Upper lobe of right lung (tissue), 1 donor: ENCODE measurements around the gene ANKH. TPM values are rescaled to one million over a fixed set of nuclear protein-coding genes. Genes with fewer than 3 reads are reported as not detected.

Source experiments
- ATAC-seq: fragments of 200-7000 bp; cut with Tn5 transposase; one replicate; pipeline ENCODE4 v1.9.1; 2020; ENCODE audit warnings: mild to moderate bottlenecking, moderate library complexity
- DNase-seq: peaks from one replicate; pipeline ENCODE4 v3.0.0-alpha.2; 2020
- H3K27ac ChIP-seq: fragments of 200-600 bp; one replicate; pipeline ENCODE4 v1.8.0; 2022
- H3K27me3 ChIP-seq: fragments of 200-600 bp; one replicate; pipeline ENCODE4 v1.8.0; 2022; ENCODE audit warnings: mild to moderate bottlenecking
- H3K36me3 ChIP-seq: fragments of 200-600 bp; one replicate; pipeline ENCODE4 v1.8.0; 2022
- H3K4me1 ChIP-seq: fragments of 200-600 bp; one replicate; pipeline ENCODE4 v1.8.0; 2022
- H3K4me3 ChIP-seq: fragments of 200-600 bp; one replicate; pipeline ENCODE4 v1.8.0; 2022; ENCODE audit warnings: mild to moderate bottlenecking
- H3K9me3 ChIP-seq: fragments of 200-600 bp; one replicate; pipeline ENCODE4 v1.8.0; 2022
- intact Hi-C: fragments of 100-400 bp; cut with DNase I; formaldehyde crosslinking; loops from one replicate; pipeline ENCODE4 v1.11.0; 2022
- total RNA-seq: library from RNA; stranded (reverse); fragmentation: NEBNext Ultra II Directional; extraction: Animal tissue kit (Norgen Biotek cat#: 25700); gene quantifications from one replicate; pipeline ENCODE4 v1.2.1, GENCODE V29; 2021
- TF ChIP-seq, protein P1 (sequence below): fragments of 200-600 bp; IDR thresholded peaks from one replicate; pipeline ENCODE4 v1.8.0; 2022; ENCODE audit warnings: antibody characterized with exemption
- donor health status: DM: no; HTN: yes; CAD: no; lungs with severe emphysema.

ANKH gene
- total RNA-seq, 1 donor from 2014 or later: 67.2 TPM

DNA sequence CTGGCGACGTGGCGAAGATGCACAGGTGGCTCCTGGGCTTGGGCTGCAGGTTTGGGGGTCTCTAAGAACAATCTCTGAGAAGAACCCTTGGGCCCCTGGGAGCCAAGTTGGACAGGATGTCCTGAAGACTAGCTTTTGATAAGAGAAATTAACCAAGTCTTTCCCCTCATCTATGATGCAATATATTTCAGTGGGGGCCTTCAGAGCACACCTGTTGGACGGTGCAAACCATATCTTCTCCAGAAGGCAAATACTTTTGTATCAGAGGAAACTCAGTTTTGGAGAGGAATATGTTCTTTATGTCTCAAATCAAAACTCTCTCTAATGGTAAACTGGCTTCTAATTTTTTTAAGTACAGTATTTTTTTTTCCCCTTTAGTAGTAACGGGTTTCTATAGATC lies 178.5 kb downstream of the ANKH start:
- intact Hi-C loops: no loop called here
- no peaks in the 10 kb centered on the region for H3K9me3 ChIP-seq
- no peaks in the 10 kb centered on the region for H3K4me1 ChIP-seq
- no peak overlapping the region for H3K27ac ChIP-seq
- TF ChIP-seq, protein P1, sequence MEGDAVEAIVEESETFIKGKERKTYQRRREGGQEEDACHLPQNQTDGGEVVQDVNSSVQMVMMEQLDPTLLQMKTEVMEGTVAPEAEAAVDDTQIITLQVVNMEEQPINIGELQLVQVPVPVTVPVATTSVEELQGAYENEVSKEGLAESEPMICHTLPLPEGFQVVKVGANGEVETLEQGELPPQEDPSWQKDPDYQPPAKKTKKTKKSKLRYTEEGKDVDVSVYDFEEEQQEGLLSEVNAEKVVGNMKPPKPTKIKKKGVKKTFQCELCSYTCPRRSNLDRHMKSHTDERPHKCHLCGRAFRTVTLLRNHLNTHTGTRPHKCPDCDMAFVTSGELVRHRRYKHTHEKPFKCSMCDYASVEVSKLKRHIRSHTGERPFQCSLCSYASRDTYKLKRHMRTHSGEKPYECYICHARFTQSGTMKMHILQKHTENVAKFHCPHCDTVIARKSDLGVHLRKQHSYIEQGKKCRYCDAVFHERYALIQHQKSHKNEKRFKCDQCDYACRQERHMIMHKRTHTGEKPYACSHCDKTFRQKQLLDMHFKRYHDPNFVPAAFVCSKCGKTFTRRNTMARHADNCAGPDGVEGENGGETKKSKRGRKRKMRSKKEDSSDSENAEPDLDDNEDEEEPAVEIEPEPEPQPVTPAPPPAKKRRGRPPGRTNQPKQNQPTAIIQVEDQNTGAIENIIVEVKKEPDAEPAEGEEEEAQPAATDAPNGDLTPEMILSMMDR: no peak
- no peaks in the 10 kb centered on the region for H3K27me3 ChIP-seq
- peaks cover 89% of the 10 kb centered on the region for H3K36me3 ChIP-seq
- ATAC-seq (no peak), DNase-seq (no peak)
- no peak overlapping the region for H3K4me3 ChIP-seq

DNA sequence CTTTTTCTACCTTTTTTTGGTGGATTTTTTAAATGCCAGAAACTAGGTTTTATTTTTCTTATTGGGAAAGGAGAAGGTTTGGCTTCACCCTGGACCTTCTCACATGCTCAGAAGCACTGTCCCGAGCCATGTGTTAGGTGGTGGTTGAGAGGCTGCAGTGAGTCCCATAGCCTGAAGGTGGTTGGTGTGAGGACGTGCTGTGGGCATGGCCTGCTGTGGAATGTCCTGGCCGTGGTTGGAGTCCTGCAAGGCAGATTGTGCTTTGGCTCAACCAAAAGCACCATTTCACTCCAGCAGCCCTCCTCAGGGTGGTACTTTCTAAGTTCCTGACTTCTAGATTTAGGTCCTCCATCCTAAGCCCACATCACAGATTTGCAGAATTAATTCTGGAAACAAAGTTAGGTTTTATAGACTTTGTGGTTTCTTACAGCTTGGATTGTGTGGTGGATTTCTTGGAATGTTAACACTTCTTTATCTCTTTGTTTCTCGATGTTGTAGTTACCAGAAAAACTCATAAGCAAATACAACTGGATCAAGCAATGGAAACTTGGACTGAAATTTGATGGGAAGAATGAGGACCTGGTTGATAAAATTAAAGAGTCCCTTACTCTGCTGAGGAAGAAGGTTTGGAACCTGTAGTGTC lies 184.4 kb downstream of the ANKH start:
- ATAC-seq (peak; percentile 67), DNase-seq (no peak)
- no peak overlapping the region for H3K4me3 ChIP-seq
- peaks cover 89% of the 10 kb centered on the region for H3K36me3 ChIP-seq
- TF ChIP-seq, protein P1: no peak
- H3K27ac ChIP-seq: no peak overlapping the region
- no peaks in the 10 kb centered on the region for H3K9me3 ChIP-seq
- intact Hi-C loops: no loop called here
- H3K4me1 ChIP-seq: no peaks in the 10 kb centered on the region
- H3K27me3 ChIP-seq: no peaks in the 10 kb centered on the region

DNA sequence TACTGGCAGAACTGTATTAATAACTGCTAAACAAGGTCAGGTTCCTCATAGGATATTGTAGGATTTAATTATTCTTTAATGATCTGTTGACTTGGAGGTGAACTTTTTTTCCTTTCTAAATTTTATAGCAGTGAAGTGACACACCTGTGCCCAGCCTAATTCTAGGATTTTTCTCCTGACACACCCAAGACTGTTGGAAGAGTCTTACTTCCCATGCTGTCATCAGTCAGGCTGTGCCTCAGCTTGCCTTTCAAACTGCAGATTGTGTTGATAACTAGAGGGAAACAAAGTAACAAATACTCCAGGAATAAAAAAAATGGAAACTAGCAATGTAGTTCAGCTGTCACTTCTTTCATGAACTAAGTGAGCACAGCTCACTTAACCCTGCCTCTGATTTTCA lies 185.1 kb downstream of the ANKH start:
- Histone ChIP-seq H3K36me3 (peaks cover 90% of the 10 kb centered on the region), H3K4me3 (no peak overlapping the region), H3K9me3 (no peaks in the 10 kb centered on the region), H3K27me3 (no peaks in the 10 kb centered on the region), H3K27ac (no peak overlapping the region), H3K4me1 (no peaks in the 10 kb centered on the region)
- no peak for DNase-seq
- no peak for ATAC-seq
- TF ChIP-seq, protein P1: no peak
- intact Hi-C loops: no loop called here

DNA sequence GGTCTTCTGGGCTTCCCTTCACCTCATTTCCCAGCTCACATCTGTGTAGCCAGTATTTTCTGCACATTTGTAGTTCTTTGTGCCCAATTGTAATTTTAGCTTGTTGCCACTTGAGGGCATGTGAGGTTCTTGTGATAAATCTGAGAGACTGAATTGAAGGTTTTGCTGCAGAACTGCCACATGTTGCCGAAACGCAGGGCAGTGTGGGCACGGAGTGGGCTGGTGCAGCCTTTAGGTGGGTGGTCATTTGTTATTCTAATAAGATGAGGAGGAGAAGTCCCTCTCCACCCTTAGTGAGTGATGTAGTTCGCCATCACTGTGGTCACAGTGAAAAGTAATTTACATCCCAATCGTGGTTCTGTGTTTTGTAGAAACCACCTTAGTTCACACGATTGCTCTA lies 185.8 kb downstream of the ANKH start:
- peaks cover 90% of the 10 kb centered on the region for H3K36me3 ChIP-seq
- no peaks in the 10 kb centered on the region for H3K4me1 ChIP-seq
- H3K9me3 ChIP-seq: no peaks in the 10 kb centered on the region
- H3K27ac ChIP-seq: no peak overlapping the region
- H3K4me3 ChIP-seq: no peak overlapping the region
- intact Hi-C loops: no loop called here
- TF ChIP-seq, protein P1: peak; percentile 63
- peak; percentile 63 for ATAC-seq
- H3K27me3 ChIP-seq: no peaks in the 10 kb centered on the region
- no peak for DNase-seq

DNA sequence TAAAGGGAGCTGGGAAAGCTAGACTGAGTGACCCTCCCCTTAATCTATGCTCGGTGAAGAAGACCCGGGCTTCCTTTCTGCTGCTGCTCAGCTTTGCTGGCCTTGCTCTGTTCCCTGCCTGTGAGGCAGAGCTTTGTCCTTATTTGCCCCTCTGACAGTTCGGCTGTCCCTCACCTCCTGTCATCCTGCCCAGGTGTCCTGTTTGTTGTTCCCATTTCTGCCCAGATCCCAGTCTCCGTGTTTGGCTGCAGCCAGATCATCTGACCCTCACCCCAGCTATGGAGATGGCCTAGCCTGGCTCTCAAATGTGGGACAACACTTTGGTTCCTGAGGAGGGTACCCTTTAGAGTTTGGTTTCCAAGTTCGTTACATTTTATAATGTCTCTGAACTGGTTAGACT lies 186.8 kb downstream of the ANKH start:
- H3K9me3 ChIP-seq: no peaks in the 10 kb centered on the region
- no peaks in the 10 kb centered on the region for H3K27me3 ChIP-seq
- DNase-seq: no peak
- H3K4me1 ChIP-seq: no peaks in the 10 kb centered on the region
- peaks cover 90% of the 10 kb centered on the region for H3K36me3 ChIP-seq
- intact Hi-C loops: no loop called here
- no peak overlapping the region for H3K4me3 ChIP-seq
- TF ChIP-seq, protein P1: no peak
- no peak for ATAC-seq
- no peak overlapping the region for H3K27ac ChIP-seq
